BJ (cell line): ENCODE data around the gene MPP2. TPM values are rescaled to one million over a fixed set of nuclear protein-coding genes. Genes with fewer than 3 reads are reported as not detected.
A peak's percentile ranks its signal among the peaks of the same experiment; 100 is the strongest.

ENCODE experiments used
- CTCF ChIA-PET: fragments of 350-600 bp; formaldehyde crosslinking; extraction: SDS; loops from one replicate; lab custom pipeline; 2021; ENCODE audit warnings: antibody characterized with exemption, inconsistent platforms; lab: Yijun Ruan, JAX
- POLR2A ChIA-PET: fragments of 300-600 bp; sonication (Branson Sonifier 250); formaldehyde crosslinking; extraction: SDS; loops from one replicate; lab custom pipeline; 2021; ENCODE audit warnings: antibody characterized with exemption; lab: Charles Lee
- DNase-seq: peaks from one replicate; pipeline ENCODE4 v3.0.0-alpha.2; 2011; ENCODE audit warnings: low read depth
- H3K27me3 ChIP-seq: 2 replicates; pipeline ENCODE4 v1.6.0; 2011; ENCODE audit warnings: low read length; ENCODE audit not compliant: control insufficient read depth, insufficient read depth
- H3K36me3 ChIP-seq: 2 replicates; pipeline ENCODE4 v1.5.1; 2011; ENCODE audit warnings: low read length; ENCODE audit not compliant: control insufficient read depth, insufficient read depth
- H3K4me3 ChIP-seq: 2 replicates; pipeline ENCODE4 v1.5.1; 2011; ENCODE audit warnings: low read depth, mild to moderate bottlenecking, control low read depth, low read length
- polyA plus RNA-seq: library from polyadenylated mRNA; depleted of rRNA; stranded (reverse); fragments of >200 nt; gene quantifications from 2 replicates; pipeline ENCODE4 v1.2.3, GENCODE V29; 2011
- TF ChIP-seq, protein P1 (sequence below): IDR thresholded peaks from 2 replicates; pipeline ENCODE4 v1.5.1; 2011; ENCODE audit warnings: low read depth, mild to moderate bottlenecking, control low read depth, inconsistent platforms, low read length, moderate library complexity; ENCODE audit not compliant: insufficient read depth

MPP2 gene
- polyA plus RNA-seq, 1 experiment: 5.3 TPM

GRCh38 chr17:43880420-43880991 is 26.8 kb downstream of the MPP2 start:
- ChIA-PET CTCF (interaction anchor here (0.7 to 6.1 kb wide), 18 partner anchors 10 to 288 kb away, joined by 3 to 70 read pairs (median 6); partner anchors contain the start of genes CD300LG, MPP2 and PPY), POLR2A (no interaction called here)
- no peaks in the 10 kb centered on the region for H3K27me3 ChIP-seq
- TF ChIP-seq, protein P1, sequence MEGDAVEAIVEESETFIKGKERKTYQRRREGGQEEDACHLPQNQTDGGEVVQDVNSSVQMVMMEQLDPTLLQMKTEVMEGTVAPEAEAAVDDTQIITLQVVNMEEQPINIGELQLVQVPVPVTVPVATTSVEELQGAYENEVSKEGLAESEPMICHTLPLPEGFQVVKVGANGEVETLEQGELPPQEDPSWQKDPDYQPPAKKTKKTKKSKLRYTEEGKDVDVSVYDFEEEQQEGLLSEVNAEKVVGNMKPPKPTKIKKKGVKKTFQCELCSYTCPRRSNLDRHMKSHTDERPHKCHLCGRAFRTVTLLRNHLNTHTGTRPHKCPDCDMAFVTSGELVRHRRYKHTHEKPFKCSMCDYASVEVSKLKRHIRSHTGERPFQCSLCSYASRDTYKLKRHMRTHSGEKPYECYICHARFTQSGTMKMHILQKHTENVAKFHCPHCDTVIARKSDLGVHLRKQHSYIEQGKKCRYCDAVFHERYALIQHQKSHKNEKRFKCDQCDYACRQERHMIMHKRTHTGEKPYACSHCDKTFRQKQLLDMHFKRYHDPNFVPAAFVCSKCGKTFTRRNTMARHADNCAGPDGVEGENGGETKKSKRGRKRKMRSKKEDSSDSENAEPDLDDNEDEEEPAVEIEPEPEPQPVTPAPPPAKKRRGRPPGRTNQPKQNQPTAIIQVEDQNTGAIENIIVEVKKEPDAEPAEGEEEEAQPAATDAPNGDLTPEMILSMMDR: peak; percentile 75
- no peak overlapping the region for H3K4me3 ChIP-seq
- no peak for DNase-seq
- no peaks in the 10 kb centered on the region; the same call in 1 of the 2 replicates for H3K36me3 ChIP-seq

DNA sequence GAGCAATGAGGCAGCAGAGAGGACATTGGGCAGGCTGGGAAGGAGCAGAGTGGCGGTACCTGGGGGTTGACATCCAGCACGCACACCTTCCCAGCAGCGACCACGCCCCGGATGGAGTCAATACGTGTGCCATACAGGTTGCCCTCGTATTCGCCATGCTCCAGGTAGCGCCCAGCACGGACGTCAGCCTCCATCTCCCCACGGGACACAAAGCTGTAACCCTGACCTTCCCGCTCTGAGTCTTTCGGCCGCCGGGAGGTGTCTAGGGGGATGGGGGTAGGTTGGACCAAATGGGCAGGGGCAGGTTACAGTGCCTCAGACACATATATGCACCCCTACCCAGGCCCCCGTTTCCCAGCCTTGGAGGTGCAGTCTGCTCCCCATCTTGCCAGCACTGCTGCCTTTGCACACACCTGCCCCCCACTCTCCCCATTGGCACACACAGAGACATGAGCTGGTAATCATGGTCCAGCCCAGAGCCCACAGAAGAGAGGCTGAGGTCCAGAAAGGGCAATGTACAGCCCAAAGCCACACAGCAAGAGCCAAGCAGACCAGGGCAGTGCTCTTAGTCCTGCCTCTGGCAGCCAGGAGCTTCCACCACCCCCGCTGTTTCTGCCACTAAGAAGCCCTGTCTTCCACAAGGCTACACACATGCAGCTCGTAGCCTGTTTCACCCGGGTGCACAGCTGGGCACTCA is 27.5 kb downstream of the MPP2 start:
- ChIA-PET CTCF (interaction anchor here (0.7 to 6.1 kb wide), 19 partner anchors 10 to 288 kb away, joined by 3 to 70 read pairs (median 8); partner anchors contain the start of genes CD300LG, MPP2 and PPY), POLR2A (no interaction called here)
- no peak overlapping the region for H3K4me3 ChIP-seq
- H3K27me3 ChIP-seq: peaks cover 2% of the 10 kb centered on the region
- DNase-seq: no peak
- TF ChIP-seq, protein P1: no peak
- H3K36me3 ChIP-seq: no peaks in the 10 kb centered on the region; the same call in 1 of the 2 replicates

DNA sequence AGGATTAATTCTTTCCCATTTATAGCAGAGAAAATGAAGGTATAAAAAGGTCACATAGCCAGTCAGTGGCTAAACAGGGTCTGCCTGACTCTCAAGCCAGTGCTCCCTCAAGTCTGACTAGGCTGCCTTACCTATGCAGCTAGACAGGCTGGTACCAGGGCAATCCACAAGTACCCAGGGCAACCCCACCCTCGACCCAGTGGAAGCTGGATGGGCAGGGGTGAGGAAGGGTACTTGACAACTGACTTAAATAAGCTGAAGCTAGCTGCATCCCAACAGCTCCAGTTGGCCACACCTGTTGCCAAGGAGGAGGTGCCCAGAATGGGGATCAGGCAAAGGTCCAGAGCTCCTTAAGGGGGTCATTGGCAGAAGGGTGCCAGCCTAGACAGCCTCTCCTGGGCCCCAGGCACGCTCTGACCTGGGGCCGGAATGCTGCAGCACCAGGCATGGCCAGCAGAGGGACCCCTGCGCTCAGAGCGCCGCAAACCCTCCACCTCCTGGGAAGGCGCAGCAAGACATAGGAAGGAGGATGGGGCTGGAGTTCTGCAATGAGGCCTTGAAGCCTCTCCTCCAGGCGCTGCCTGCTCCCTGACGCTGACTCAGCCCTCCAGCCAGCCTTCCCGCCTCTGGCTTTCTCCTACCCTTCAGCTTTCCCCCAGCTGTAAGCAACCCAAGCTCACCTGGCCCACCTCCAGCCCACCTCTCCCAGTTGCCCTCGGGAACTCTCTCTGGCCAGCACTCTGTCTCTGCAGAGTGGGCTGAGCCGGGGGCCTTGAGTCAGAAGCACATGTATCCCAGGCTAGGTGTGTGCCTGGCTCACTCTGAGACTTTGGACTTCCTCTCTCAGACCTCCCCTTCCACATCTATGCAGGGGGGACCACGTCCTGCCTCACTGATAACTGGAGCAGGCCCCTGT is 28.8 kb downstream of the MPP2 start:
- TF ChIP-seq, protein P1: peak; percentile 99
- DNase-seq: peak; percentile 37
- Histone ChIP-seq H3K4me3 (no peak overlapping the region), H3K27me3 (peaks cover 2% of the 10 kb centered on the region), H3K36me3 (no peaks in the 10 kb centered on the region; the same call in 1 of the 2 replicates)
- ChIA-PET POLR2A (no interaction called here), CTCF (interaction anchor here (0.5 to 6.1 kb wide), 33 partner anchors 10 to 898 kb away, joined by 3 to 70 read pairs (median 7); partner anchors contain the start of genes CD300LG, MPP2, PPY and RUNDC1)

DNA sequence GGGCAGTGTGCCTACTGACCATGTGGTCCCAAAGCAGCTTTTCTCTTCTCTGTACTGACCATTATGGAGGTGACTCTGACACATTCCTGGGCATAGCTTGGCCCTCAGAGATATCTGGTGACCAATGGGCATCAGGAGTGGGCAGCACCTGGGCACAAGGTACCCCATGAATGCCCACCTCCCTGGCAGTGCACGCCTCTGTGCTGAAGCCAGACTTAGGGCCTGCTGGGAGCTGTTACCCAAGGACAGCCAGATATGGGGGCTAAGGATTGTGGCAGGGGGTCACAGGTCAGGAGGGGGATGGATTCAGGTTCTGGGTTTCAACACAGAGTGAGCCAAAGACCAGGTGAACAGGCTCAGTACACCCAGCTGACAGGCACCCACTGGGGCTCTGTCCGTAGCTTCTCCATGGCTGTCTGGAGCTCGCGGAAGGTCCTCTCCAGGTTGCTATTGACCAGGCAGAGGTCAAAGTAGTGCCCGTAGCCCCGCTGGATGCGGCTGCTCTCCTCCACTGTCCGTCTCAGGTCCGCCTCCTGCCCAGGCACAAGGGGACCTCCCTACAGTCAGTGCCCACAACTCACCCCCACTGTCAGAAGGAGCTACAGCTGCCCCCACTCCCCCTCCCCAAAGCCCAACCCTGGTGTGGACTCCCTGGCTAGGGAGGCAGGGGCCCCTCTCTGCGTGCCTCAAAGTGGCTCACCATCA is 29.7 kb downstream of the MPP2 start:
- DNase-seq: no peak
- ChIA-PET CTCF (interaction anchor here (0.7 to 6.1 kb wide), 30 partner anchors 9 to 290 kb away, joined by 3 to 70 read pairs (median 8); partner anchors contain the start of genes CD300LG, MPP2 and PPY), POLR2A (no interaction called here)

More for the DNA sequence above, 29.7 kb downstream of the MPP2 start:
- TF ChIP-seq, protein P1: no peak
- Histone ChIP-seq H3K4me3 (no peak overlapping the region), H3K27me3 (peaks cover 3% of the 10 kb centered on the region), H3K36me3 (no peaks in the 10 kb centered on the region; the same call in 1 of the 2 replicates)
